ENCODE measurements around the gene WNT10A. TPM values are rescaled to one million over a fixed set of nuclear protein-coding genes. Genes with fewer than 3 reads are reported as not detected.
"Not testable (repeated sequence)": the region's sequence is repeated elsewhere in the genome, so short reads cannot be mapped to it uniquely, and the experiment has no call there.

WNT10A gene
- total RNA-seq, result not detected
- long read RNA-seq, result 0 reads

DNA sequence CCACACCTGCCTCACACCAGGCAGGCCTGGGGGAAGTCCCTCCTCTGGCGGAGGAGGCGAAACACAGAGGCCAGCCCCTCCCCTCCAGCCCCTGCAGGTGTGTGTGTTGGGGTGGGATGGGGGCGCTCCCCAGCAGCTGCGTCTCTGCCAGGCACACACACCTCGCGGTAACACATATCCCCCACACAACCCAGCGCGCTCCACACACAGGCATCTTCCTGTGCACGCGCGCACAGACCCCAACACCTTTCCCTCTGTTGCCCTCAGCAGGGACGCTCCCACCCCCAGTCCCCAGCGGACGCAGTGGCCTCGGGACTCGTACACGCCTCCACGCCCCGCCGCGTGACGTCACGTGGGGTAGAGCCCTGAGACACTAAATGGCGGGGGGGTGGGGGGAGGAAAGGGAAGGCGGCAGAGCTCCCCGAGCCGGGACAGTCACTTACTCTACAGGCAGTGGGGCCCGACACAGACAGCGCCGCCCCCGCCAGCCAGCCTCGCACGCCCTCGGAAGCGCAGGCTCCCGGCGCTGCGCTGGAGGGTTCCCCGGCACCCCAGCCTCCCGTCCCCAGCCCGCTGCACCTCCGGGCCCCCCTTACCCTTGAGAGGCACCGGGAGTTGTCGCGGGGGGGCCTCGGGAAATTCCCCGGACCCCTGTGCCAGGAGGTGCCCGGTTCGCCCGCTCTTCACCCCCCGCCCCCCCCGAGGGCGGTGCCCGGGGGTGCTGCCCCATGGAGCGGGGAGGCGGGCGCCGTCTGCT lies at the start of gene WNT10A:
WNT10A (plus strand) TSS at position 751 of the 757 bp plus-strand sequence. CDS start 144 bp downstream, outside the sequence.
- intact Hi-C loops (cut with DNase I), result no loop called here
- no peak for DNase-seq (ENCODE audit: low spot score)

DNA sequence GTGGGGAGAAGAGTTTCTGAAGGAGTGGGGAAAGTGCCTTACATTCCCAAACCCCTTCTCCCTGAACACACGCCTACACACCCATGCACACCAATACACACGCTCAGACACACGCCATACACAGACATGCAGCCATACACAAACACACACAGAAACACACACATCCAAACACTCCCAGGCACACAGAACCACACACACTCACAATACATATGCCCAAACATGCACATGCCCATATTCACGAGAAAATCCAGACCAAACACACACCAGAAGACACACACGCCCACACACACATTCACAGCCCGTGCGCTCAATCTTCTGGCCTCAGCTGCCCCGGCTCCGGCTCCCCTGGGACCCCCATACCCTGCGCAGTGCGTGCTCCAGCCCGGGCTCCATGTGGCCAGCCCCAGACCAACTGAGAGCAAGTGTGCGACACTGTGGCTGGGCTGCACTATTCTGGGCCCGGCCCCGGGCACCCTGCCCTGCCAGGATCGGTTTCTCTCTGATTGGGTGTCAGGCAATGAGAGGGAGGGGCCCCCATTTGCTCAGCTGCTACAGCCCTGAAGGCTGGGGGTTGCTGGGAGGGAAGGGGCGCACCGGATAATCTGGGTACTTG lies 49.2 kb upstream of the WNT10A start, which contains the start of gene PRKAG3:
PRKAG3 (minus strand) TSS at position 426 of the 613 bp plus-strand sequence.
- intact Hi-C loops (cut with DNase I), result loop anchor here (5.0 kb wide), 1 partner anchor 119 kb away; the partner anchor contains the start of gene TTLL4

DNA sequence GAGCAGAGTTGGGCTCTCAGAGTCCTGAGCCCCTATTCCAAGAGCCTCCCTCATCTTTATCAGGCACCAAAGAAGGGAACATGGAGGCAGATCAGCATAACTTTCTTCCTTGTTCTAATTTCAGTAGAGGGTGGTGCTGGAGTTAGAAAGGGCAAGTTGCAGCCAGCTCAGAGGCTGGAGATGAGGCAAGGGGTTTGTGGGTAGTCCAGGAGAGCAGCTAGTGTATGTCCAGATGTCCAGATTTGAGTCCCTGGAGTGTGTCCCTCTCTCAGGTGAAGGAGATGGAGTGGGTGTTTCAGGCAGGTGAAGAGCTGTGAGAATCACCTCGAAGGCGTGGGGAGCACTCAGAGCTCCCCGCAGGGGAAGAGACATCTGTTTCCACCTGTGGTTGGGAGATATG lies 48.6 kb upstream of the WNT10A start:
- intact Hi-C loops (cut with DNase I), result loop anchor here (5.0 kb wide), 1 partner anchor 120 kb away; the partner anchor contains the start of gene TTLL4
- no peak for DNase-seq (ENCODE audit: low spot score)

More for the DNA sequence above, 49.2 kb upstream of the WNT10A start, which contains the start of gene PRKAG3:
- DNase-seq (ENCODE audit: low spot score), result no peak

DNA sequence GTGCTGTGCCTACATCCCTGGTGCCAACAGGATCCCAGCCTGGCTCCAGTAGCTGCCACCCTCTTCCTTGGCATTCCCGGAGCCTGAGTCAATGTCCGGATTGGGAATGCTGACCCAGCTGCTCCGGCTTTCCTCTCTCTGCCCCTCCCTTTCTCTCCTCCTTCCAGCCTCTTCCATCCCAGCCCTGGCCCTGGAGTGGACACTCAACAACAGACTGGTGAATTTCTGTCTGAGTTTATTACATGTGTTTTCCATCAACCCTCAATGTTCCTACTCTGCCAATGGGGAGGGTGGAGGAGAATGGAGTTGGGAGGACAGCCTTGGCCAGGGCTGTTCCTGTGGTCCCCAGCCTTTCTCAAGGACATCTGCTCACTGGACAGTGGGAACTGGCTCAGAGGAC lies 48.1 kb upstream of the WNT10A start:
- DNase-seq (ENCODE audit: low spot score), result no peak
- intact Hi-C loops (cut with DNase I), result loop anchor here (5.0 kb wide), 1 partner anchor 120 kb away; the partner anchor contains the start of gene TTLL4

DNA sequence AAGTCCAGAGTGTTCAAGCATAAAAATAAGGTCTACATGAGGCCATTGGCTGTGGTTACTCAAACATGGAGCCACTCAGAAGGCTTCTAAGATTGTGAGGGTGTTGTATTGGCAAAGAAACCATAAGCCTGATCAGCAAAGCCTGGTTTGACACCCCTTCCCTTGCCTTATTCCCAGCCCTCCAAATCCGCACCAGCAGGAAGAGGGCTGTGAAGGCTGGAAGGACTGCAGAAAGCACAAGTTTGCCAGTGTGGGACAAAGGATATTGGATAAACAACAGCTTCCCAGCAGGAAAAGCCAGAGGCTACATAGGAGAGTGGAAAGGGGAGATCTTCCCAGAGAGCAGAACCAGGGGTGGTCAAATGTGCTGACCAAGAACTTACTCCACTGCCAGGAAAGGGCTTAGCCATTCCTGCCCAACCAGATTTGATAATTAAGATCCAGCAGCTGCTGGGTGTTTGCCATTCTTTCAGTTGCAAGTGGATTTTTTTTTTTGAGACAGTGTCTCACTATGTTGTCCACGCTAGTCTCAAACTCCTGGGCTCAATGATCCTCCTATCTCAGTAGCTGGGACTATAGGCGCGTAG lies 47.5 kb upstream of the WNT10A start:
- intact Hi-C loops (cut with DNase I), result loop anchor here (5.0 kb wide), 1 partner anchor 121 kb away; the partner anchor contains the start of gene TTLL4
- DNase-seq (ENCODE audit: low spot score), result no peak

DNA sequence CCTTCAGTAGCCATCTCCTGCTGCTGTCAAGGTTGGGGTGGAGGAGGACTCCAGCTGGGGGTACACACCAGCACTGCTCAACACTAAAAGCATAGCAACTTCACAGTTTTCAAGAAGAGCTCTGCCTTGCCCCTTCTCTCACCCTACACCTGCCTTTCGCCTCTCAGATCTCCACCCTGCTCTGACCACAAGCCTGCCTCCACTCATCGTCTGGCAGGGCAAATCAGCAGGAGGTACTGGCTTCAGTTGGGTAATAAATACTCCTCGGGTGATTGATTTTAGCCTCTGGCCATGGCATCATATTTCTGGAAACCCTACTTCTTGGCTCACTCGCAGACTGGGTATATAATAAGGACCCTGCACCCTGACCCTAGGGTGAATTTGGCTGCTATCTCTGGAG lies 46.0 kb upstream of the WNT10A start:
- no peak for DNase-seq (ENCODE audit: low spot score)
- intact Hi-C loops (cut with DNase I), result loop anchor here (5.0 kb wide), 2 partner anchors 102 to 122 kb away; partner anchors contain the start of gene TTLL4

DNA sequence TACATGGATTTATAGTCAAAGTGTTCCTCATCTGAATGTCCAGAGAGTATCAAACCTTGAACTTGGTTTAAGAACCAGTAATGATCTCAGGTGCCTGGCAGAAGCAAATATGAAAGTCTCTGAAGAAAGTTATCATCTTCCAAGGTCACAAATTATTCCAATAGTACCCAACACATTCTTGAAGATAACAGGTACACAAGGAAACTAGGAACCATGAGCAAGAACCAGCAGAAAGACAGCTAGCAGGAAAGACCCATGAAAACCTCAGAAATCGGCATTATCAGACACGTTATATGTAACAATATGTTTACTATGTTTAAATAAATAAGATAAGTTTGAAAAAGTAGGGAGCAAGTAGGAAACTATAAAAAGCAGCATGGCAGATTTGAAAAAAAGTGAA lies 43.2 kb upstream of the WNT10A start:
- no peak for DNase-seq (ENCODE audit: low spot score)
- intact Hi-C loops (cut with DNase I), result loop anchor here (5.0 kb wide), 1 partner anchor 105 kb away; no protein-coding TSS in a partner anchor

DNA sequence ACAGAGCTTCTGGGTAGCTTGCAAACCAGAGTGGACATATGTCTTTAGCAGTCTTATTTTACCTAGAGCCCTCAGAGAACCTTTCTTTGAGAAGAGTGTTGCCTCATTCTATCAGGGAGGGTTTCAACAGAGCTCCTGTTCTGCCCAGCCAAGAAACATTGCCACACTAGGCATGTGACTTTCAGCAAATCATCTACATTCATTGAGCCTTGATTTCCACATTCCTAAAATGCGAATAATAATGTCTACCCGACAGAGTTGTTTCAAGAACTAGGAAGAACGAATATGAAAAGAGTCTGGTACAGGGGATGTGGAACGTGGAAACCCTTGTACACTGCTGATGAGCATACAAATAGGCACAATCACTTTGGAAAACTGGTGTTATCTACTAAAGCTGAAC lies 41.2 kb upstream of the WNT10A start:
- DNase-seq (ENCODE audit: low spot score), result no peak
- intact Hi-C loops (cut with DNase I), result loop anchor here (5.0 kb wide), 1 partner anchor 107 kb away; no protein-coding TSS in a partner anchor

DNA sequence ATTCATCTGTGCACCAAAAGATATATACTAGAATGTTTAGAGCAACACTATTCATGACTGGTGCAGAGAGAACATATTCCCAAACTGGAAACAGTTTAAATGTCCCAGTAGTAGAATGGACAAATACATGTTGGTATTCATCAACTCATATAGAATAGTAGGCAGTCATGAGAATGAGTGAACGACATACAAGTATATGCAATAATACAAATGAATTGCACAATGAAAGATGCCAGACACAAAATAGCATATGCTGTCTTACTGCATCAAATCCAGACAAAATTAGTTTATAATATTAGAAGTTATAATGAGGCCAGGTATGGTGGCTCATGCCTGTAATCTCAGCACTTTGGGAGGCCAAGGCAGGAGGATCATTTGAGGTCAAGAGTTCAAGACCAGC lies 40.8 kb upstream of the WNT10A start:
- intact Hi-C loops (cut with DNase I), result loop anchor here (5.0 kb wide), 1 partner anchor 108 kb away; no protein-coding TSS in a partner anchor
- no peak for DNase-seq (ENCODE audit: low spot score)

DNA sequence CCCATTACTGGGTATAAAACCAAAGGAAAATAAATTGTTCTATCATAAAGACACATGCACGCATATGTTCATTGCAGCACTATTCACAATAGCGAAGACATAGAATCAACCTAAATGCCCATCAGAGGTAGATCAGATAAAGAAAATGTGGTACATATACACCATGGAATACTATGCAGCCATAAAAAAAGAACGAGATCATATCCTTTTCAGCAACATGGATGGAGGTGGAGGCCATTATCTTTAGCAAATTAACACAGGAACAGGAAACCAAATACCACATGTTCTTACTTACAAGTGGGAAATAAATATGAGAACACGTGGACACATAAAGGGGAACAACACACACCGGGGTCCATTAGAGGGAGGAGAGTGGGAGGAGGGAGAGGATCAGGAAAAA lies 36.3 kb upstream of the WNT10A start:
- intact Hi-C loops (cut with DNase I); DNase-seq (ENCODE audit: low spot score): not testable (repeated sequence)

DNA sequence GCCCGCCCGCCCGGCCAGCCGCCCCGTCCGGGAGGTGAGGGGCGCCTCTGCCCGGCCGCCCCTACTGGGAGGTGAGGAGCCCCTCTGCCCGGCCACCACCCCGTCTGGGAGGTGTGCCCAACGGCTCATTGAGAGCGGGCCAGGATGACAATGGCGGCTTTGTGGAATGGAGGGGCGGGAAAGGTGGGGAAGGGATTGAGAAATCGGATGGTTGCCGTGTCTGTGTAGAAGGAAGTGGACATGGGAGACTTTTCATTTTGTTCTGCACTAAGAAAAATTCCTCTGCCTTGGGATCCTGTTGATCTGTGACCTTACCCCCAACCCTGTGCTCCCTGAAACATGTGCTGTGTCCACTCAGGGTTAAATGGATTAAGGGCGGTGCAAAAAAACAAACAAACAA lies 33.7 kb upstream of the WNT10A start:
- intact Hi-C loops (cut with DNase I), result loop anchor here (1.0 to 5.0 kb wide), 2 partner anchors 136 to 160 kb away; no protein-coding TSS in a partner anchor
- not testable (repeated sequence) for DNase-seq (ENCODE audit: low spot score)

DNA sequence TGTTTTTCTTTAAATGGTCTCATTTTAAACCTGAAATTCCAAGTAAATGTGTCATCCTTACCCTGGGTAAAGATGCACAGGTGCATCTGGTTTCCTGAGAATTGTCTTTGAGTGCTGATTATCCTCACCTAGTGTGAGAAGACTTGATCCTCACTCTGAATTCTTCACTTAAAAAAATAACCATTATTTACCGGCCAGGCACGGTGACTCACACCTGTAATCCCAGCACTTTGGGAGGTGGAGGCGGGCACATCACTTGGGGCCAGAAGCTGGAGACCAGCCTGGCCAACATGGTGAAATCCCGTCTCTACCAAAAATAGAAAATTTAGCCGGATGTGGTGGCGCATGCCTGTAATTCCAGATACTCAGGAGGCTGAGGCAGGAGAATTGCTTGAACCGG lies 30.9 kb upstream of the WNT10A start:
- intact Hi-C loops (cut with DNase I), result loop anchor here (5.0 kb wide), 1 partner anchor 162 kb away; no protein-coding TSS in a partner anchor
- DNase-seq (ENCODE audit: low spot score), result no peak

DNA sequence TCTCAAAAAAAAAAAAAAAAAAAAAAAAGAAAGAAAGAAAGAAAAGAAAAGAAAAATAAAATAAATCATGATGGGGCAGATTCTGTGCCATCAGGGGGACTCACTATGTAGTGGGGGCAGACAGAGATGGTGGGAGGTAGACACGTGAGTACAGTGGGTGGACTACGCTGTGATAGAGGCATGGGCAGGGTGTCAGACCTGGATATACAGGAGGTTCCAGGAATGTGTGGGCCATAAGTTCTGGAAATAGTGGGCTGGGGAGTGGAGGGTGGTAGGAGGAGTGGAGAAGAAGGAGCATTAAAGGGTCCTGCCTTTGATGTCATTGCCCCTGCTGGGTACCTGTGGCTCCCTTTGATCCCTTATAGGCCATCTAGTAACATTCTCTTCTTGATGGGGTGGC lies 29.9 kb upstream of the WNT10A start:
- DNase-seq (ENCODE audit: low spot score), result no peak
- intact Hi-C loops (cut with DNase I), result no loop called here

DNA sequence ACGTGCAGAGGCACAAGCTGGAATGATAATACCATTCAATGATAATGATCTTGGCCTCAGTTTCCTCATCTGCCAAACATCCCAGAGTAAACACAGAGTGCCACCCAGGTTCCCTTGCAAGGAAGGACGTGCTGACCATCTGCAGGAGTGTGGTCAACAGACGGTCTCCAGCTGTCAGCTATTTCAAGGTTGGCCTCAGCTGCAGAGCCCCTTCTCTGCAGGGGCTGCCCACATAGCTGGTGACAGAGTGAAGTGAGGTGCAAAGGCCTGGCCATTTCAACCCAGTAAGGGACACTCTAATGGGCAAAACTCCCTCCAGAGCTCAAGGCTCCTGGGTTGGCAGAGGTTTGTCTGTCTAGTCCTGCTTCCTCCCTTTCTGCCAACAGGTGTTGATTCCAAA lies 29.4 kb upstream of the WNT10A start:
- no peak for DNase-seq (ENCODE audit: low spot score)
- intact Hi-C loops (cut with DNase I), result no loop called here

DNA sequence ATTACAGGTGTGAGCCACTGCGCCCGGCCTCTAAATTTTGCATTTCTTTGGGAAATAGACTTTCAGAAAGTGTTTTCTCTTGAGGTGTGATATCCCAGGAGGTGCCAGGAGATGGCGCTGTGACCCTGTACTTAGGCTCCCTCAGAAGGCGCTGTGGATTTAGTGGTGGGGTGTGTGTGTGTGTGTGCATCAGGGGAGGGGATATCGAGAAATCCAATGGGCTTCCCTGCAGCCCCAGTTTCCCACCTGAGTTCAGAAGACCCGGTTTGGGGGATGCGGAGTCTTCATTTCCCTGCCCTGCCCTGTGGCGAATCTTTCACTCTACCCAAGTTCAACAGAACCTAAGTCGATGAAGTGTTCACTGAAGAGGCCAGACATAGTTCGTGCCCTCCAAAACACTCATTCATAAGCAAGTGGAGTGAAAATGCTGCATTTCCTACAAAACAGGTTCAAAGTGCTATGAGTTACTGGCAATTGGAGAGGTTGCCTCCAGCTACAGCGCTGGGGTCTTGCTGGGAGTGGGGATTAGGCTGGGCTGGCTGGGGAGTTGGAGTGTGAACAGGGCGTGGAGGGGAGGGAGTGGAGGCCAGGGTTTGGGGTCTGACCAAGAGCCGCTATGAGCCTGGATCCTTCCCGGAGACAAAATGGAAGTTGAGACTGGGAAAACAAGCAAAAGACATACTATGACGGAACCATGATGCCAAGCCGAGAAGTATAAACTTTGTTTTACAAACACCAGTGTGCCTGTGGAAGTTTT lies 27.6 kb upstream of the WNT10A start:
- intact Hi-C loops (cut with DNase I), result no loop called here
- DNase-seq (ENCODE audit: low spot score), result no peak

DNA sequence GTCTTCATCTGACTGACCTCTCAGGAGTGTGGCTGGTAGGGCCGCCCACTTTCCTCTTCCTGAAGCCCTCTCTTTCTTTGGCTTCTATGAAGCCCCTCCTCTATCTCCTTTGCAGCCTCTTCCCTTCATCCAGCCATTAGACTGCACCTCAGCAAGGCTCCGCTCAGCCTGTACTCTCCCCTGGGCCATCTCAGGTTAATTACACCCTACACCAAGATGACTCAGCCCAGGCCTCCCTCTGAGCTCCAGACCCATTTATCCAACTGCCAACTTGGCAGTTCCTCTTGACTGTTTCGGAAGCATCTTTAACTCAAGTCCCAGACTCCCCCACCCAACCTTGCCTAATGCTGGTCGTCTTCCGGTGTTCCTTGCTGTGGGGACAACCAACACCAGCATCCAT lies 26.9 kb upstream of the WNT10A start:
- intact Hi-C loops (cut with DNase I), result no loop called here
- no peak for DNase-seq (ENCODE audit: low spot score)

DNA sequence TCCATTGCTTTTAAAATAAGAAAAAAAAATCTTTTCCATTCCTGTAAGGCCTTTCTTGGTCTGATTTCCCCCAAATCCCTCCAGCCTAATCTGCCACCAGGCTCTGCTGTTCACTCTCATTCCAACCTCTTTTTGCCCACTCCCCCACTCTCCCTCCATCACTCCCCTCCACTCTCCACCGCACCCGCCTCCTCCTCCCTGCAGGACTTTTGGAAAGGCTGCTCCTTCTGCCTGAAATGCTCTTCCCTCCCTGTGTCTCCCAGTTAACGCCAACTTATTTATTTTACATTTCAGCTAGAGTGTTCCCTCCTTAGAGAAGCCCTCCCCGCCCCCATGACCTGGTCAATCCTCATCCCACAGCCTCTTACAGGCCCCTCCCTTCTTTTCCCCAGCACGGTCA lies 25.8 kb upstream of the WNT10A start:
- intact Hi-C loops (cut with DNase I), result no loop called here
- peak; percentile 26 for DNase-seq (ENCODE audit: low spot score)

DNA sequence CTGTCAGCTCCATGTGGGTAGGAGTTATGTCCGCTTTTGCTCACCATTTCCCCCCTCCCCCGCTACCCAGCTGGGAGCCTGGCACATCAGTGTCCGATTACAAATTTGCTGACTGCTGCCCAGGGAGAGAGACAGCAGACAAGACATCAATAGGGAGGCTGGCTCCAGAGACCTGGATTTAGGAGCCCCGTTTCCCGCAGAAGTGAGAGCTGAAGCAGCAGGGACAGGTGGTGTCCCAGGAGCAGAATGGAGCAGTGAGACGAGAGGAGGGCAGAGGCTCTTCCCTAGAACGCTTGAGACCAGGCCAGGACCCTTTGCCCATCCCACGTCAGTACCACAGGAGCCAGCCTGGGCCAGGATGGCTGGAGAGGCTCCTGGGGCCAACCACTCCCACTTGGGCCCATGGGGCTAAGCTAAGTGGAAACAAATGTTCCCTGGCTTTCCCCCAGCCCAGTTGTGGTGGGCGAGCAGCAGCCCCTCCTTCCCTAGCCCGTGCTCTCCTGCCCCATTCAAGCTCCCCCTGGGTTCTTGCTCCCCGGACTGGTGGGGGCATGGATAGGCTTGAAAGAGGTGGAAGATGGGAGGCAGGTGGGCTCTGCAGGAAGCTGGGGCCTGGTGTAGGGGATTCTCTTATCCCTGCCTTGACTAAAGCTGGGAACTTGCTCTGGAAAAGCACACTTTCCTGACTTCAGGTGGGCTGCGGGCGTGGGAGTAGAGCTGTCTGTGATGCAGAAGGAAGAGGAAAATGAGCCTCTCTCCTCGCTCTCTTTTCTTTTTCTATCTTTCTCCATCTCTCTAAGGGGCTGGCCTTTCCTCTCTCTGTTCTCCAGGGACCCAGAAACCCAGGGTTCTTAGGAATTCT lies 25.1 kb upstream of the WNT10A start:
- intact Hi-C loops (cut with DNase I), result no loop called here
- peak; percentile 17 for DNase-seq (ENCODE audit: low spot score)

Data from cardiac septum (tissue), 1 donor.